ENCODE measurements around the gene RBM19.
"Not testable (repeated sequence)": the region's sequence is repeated elsewhere in the genome, so short reads cannot be mapped to it uniquely, and the experiment has no call there.

The RBM19 gene

GRCh38 chr12:113930249-113930648, 35.9 kb downstream of the RBM19 start:
- no peak for FAIRE-seq

DNA sequence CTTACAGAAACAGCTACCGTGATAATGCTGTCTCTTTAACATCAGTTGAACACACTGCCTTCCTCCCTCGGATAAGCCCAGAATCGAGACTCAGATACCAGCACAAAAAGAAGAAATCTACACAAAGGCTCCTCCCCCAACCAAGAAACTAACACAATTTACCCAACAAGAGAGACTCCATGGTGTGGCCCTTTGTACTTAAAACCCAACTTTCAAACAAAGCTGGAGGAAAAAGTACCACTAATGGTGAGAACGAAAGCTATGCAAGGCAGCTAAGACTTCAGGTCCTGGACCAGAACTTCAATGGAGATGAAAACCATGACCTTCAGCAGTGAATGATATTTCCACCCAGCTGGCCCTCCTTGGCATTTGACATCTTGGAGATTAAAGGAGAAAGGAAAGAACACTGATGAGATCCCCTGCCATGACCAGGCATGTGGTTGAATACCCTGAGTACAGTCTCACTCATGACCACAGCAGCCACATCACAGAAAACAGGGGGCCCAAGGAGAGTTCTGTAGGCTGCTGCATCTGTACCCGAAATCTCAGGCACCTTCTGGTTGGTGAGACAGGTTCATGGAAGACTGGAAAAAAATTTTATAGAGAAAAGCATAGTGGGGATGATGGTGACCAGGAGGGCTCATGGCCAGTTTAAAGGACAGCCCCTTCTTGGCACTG, 36.7 kb downstream of the RBM19 start:
- FAIRE-seq = no peak

GRCh38 chr12:113926788-113927187, 39.3 kb downstream of the RBM19 start:
- FAIRE-seq = no peak

DNA sequence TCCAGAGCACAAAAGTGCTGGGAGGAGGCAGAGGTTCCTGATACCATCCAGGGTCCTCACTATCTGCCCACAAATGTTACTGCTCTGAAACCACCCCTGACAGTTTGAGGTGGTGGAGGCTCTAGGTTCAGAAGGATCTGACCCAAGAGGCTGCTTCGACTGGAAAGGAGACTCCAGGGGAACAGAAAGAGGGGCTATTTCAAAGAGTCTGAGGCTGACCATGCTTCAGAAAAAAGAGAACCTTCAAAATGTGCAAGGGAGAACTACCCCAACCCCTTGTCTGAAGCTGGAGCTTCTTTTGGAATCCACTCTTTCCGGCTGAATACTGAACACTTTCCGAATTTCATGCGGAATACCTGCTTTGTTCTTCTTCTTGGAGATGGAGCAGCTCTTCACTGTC, 41.8 kb downstream of the RBM19 start:
- no peak for FAIRE-seq

DNA sequence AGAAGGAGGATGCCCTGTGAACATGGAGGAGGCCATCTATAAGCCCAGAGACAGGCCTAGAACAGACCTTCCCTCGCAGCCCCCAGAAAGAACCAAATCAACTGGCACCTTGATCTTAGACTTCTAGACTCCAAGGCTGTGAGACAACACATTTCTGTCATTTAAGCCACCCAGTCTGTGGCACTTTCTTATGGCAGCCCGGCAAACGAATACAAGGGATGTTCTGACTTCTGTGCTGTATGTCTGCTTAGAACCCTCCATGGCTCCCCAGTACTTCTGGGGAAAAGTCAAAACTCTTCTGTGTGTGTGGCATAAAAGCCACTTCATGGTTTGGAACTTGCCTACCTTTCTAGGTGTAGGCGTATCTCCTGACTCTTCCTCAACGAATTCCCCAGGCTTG, 42.9 kb downstream of the RBM19 start:
- no peak for FAIRE-seq

GRCh38 chr12:113921430-113921829, 44.7 kb downstream of the RBM19 start:
- FAIRE-seq = no peak

DNA sequence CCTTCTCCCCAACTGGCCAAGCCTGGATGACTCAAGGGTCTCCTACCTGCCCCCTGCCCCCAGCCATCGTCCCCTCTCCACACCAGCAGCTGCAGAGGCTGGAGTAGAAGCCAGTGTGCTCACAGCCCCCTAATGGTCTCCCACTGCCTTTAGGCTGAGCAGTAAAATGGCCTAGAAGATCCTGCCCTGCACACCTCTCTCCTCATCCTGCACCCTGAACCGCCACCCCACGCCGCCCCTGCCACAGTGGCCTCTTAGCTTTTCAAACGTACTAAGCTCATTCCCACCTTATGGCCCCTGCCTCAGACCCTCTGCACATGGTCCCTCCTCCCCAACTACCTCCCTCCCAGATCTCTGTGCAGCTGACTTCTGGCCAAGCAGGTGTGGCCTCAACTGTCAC, 46.3 kb downstream of the RBM19 start:
- no peak for FAIRE-seq

DNA sequence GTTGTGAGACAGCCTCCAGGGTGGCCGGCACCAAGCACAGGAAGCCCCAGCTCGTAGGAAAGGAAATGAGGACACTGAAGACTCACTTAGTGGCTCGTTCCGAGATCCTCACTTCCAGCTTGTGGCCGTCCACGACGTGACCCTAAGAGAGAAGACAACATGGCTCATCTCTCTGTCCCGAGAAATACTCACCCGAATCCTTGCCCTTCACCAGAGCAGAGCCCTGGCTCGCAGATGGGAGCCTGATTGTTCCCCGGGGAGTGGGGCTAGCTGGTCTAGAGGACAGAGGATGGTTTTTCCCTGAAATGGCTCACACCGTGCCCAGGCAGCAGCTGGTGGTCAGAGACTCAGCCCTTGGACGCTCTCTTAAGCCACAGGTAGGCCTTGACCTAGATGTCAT, 47.8 kb downstream of the RBM19 start:
- no peak for FAIRE-seq

DNA sequence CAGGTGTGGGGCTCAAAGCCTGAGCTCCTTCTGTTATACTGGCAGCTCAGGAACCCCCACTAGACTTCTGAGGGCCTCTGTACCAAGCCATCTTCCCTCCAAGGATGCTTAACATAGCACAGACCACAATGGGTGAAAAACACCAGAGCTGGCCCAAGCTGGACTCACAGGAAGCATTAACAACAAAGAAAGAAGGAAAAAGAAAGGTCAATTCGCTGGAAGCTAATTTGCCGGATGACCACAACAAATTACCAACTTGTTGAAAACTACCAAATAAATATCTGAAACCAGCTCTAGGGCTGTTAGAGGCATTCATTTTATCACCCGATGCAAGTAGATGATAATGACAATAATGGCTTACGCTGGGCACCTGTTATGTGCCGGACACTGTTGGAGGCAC, 48.7 kb downstream of the RBM19 start:
- FAIRE-seq = no peak

GRCh38 chr12:113914806-113915205, 51.3 kb downstream of the RBM19 start:
- FAIRE-seq = no peak

- FAIRE-seq = no peak
Measured at GRCh38 chr12:113914176-113914575, 51.9 kb downstream of the RBM19 start.

- FAIRE-seq = no peak
Measured at GRCh38 chr12:113912760-113913329, 53.3 kb downstream of the RBM19 start.

DNA sequence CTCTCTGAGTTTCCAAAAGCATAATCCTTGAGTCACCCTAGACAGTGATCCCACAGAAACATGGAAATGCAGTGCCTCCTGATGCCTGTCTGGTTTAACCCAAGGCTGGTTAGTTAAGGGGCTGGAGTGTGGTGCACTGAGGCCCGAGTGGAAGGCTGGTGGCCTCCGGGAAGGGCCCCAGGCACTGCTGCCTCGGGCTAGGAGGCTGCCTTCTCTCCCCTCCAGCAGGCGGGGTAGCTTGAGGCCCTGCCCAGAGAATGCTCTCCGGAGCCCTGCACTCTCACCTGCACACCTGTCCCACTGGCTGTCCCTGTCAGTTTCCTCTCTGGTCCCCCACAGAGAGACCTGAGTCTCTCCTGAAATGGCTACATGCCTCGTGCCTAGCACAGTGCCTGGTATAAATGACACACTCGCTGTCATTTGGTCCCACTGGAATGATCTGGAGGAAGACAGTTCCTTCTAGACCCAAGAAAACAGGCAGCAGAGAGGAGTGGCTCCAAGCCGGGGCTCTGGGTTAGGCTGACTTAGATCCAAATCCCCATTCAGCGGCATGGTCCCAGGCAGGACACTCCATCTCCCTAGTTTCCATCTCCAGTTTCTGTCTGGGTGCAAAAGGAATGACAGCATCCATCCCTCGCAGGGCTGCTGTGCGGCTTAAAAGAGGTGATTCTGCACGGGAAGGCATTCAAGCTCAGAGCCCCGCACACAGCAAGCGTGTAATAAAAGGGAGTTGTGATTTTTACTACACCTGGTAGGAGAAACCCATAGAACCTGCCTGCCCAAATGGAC, 54.0 kb downstream of the RBM19 start:
- FAIRE-seq = no peak

DNA sequence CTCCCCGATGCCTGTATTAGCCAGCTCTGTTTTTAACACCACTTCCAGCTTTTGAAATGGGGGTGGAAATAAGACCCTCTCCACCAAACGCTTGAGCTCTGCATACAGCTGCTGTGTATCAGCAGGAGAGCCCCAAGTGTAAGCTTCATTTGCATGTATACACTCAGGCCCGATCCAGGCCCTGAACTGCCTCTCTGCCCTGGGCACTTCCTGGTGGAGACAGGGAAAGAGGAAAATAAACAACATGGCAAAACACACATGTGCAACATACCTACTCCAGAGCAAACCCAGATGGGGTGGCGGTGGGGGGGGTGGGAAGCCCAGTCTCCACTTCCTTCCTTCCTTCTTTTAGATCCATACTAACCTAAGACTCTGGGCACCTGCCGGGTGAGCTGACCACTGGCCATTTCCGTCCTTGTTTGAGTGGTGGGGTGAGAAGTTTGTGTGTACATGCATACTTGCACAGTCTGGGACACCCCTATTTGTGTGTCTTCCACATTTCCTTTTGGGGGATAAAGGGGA, 55.3 kb downstream of the RBM19 start:
- no peak for FAIRE-seq

- FAIRE-seq = no peak
Measured at GRCh38 chr12:113909776-113910420, 56.2 kb downstream of the RBM19 start.

DNA sequence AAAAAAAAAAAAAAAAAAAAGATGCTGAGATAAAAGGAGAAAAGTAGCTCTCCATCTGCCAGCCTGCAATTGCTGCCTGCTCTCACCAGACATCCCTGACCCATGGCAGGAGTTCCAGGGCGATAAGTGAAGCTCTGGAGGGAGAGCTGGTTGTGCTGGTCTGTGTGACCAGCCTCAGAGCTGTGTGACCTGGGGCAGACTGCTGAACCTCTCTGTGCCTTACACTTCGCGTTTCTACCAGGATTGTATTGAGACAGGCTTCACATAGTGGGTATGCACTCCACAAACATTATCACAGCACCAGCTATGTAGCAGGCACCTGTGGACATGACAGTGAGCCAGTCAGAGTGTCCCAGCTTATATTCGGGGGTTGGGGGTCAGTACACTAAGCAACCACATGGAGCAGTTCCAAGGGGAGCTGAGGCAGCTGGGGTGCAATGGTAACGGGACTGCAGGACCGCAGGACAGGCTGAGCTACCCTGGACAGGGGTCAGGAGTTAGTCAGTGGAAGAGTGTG, 57.5 kb downstream of the RBM19 start:
- FAIRE-seq = no peak

GRCh38 chr12:113907446-113908180, 58.5 kb downstream of the RBM19 start:
- FAIRE-seq = no peak

- FAIRE-seq = no peak
Measured at GRCh38 chr12:113906411-113907200, 59.5 kb downstream of the RBM19 start.

DNA sequence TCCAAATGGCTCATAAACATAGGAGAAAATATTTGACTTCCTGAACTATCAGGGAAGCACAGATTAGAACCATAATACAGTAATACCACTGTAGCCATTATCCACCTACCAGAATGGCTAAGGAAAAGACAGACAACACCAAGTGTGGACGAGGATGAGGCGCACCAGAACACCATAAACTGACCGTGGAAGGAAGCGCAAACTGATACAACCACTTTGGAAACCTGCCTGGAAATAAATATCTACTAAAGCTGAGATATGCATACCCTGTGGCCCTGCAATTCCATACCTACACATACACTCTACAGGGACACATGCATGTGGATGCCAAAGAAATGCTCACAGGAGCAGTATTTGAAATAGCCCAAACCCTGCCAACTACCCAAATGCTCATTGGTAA, 60.3 kb downstream of the RBM19 start:
- FAIRE-seq = no peak

- no peak for FAIRE-seq
Measured at GRCh38 chr12:113903381-113903863, 62.7 kb downstream of the RBM19 start.

DNA sequence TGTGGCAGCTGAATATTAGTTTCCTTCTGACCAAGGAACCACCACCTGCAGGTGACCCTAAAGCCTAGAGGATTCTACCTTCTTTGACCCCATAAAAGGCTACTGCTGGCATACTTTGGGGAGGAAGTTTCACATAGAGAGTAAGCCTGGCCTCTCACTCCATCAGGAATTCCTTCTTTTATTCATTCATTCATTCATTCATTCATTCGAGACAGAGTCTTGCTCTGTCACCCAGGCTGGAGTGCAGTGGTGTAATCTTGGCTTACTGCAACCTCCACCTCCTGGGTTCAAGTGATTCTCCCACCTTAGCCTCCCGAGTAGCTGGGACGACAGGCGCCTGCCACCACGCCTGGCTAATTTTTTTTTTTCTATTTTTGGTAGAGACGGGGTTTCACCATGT, 64.8 kb downstream of the RBM19 start:
- FAIRE-seq = not testable (repeated sequence)

Measured in colon (tissue), 2 donors.